ENCODE data around the gene NELFCD.

- no peak for TF ChIP-seq RAD21 (IDR thresholded peaks at IDR 0.05; ENCODE audit: low read depth)
- no peak for TF ChIP-seq POLR2AphosphoS5 (IDR thresholded peaks at IDR 0.05; ENCODE audit: low read depth, low read length)
- TF ChIP-seq, protein P1, sequence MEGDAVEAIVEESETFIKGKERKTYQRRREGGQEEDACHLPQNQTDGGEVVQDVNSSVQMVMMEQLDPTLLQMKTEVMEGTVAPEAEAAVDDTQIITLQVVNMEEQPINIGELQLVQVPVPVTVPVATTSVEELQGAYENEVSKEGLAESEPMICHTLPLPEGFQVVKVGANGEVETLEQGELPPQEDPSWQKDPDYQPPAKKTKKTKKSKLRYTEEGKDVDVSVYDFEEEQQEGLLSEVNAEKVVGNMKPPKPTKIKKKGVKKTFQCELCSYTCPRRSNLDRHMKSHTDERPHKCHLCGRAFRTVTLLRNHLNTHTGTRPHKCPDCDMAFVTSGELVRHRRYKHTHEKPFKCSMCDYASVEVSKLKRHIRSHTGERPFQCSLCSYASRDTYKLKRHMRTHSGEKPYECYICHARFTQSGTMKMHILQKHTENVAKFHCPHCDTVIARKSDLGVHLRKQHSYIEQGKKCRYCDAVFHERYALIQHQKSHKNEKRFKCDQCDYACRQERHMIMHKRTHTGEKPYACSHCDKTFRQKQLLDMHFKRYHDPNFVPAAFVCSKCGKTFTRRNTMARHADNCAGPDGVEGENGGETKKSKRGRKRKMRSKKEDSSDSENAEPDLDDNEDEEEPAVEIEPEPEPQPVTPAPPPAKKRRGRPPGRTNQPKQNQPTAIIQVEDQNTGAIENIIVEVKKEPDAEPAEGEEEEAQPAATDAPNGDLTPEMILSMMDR (IDR thresholded peaks at IDR 0.05 in 2 of 3, conservative IDR thresholded peaks at IDR 0.05 in 1 of 3; ENCODE audit: borderline replicate concordance in 1 of 3, insufficient read depth in 1 of 3, low read depth in 2 of 3, low read length in 2 of 3): no peak
- no peak for TF ChIP-seq CBX3 (IDR thresholded peaks at IDR 0.05; ENCODE audit: low read depth)
- no peak for TF ChIP-seq POLR2A (IDR thresholded peaks at IDR 0.05; ENCODE audit: borderline replicate concordance, extremely low read depth, insufficient read depth, insufficient read length)
- TF ChIP-seq EZH2 (IDR thresholded peaks at IDR 0.05): no peak
- no peak for TF ChIP-seq EGR1 (IDR thresholded peaks at IDR 0.05; ENCODE audit: low read depth)
- TF ChIP-seq, protein P2, sequence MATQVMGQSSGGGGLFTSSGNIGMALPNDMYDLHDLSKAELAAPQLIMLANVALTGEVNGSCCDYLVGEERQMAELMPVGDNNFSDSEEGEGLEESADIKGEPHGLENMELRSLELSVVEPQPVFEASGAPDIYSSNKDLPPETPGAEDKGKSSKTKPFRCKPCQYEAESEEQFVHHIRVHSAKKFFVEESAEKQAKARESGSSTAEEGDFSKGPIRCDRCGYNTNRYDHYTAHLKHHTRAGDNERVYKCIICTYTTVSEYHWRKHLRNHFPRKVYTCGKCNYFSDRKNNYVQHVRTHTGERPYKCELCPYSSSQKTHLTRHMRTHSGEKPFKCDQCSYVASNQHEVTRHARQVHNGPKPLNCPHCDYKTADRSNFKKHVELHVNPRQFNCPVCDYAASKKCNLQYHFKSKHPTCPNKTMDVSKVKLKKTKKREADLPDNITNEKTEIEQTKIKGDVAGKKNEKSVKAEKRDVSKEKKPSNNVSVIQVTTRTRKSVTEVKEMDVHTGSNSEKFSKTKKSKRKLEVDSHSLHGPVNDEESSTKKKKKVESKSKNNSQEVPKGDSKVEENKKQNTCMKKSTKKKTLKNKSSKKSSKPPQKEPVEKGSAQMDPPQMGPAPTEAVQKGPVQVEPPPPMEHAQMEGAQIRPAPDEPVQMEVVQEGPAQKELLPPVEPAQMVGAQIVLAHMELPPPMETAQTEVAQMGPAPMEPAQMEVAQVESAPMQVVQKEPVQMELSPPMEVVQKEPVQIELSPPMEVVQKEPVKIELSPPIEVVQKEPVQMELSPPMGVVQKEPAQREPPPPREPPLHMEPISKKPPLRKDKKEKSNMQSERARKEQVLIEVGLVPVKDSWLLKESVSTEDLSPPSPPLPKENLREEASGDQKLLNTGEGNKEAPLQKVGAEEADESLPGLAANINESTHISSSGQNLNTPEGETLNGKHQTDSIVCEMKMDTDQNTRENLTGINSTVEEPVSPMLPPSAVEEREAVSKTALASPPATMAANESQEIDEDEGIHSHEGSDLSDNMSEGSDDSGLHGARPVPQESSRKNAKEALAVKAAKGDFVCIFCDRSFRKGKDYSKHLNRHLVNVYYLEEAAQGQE (IDR thresholded peaks at IDR 0.05; ENCODE audit: low read depth): no peak
- TF ChIP-seq SIN3A (IDR thresholded peaks at IDR 0.05; ENCODE audit: low read depth): no peak
- no peak for TF ChIP-seq SP1 (IDR thresholded peaks at IDR 0.05; ENCODE audit: low read depth)
- no peak for TF ChIP-seq JUND (IDR thresholded peaks at IDR 0.05)
- no peak for TF ChIP-seq YY1 (IDR thresholded peaks at IDR 0.05; ENCODE audit: extremely low read depth, insufficient replicate concordance, low read depth, low read length)
These were observed 14.6 kb downstream of the NELFCD start for GRCh38 chr20:58995461-58996225.
